Stimulated activated CD8-positive, alpha-beta memory T cell treated with anti-CD3 and anti-CD28 coated beads, Interleukin-4, amount 100 ng/mL, for 48 hours (primary cell): ENCODE measurements around the gene MICAL3.

Experiments
- DNase-seq: peaks from one replicate; pipeline ENCODE4 v3.0.0-alpha.2; 2020

Gene MICAL3

DNA sequence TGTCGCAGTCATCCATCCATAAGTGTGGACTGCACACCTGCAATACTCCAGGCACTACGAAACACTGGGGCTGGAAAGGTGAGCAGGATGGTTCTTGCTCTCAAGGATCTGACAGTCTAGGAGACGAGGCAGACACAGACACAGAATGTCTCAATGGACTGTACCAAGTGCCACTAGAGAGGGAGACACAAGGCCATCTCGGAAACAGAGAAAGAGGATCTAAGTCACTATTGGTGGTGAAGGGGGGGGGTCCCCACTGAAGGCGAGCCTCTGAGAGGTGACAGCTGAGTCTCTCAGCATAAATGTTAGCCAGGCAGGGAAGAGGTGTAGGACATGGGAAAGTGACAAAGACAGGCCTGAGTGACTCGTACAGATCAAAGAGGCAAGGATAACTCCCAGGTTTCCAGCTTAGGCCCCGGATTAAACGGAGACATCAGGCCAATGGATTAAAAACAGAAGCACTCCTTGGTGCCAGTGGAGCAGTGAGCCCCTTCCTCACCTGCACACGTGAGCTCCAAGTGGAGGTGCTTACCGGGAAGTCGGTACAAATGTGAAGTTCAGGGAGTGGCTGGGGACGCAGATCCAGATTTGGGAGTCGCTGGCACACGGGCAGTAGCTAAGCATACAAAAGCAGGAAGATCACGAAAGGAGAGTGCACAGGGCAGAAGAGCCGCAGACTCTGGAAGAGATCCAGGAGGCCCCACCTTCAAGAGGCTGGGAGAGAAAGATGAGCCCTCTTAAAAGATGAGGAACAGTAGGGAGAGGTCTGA lies 117.2 kb downstream of the MICAL3 start:
- no peak for DNase-seq

DNA sequence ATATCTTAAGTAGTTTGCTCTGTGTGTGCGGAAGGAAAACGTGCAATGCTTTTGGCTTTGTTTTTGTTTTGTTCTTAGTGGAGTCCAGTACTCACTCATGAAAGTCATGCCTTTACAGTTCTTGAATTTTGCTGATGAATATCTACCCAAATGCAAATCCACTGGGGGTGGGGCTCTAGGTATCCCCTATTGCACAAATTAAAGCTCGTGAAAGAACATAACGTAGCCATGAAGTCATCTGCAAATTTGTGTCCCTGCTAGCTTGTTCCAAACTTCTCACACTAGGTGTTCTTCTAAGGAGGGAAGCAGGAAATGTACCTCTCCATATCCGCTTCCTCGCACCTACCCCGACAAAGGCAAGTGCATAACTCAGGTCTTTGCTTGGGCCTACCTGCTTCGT lies 118.9 kb downstream of the MICAL3 start:
- DNase-seq: no peak

- DNase-seq: no peak
Observed at GRCh38 chr22:17903564-17904295, 120.6 kb downstream of the MICAL3 start.

- no peak for DNase-seq
Observed at GRCh38 chr22:17902960-17903359, 121.4 kb downstream of the MICAL3 start.

GRCh38 chr22:17898375-17898774 lies 126.0 kb downstream of the MICAL3 start:
- no peak for DNase-seq

DNA sequence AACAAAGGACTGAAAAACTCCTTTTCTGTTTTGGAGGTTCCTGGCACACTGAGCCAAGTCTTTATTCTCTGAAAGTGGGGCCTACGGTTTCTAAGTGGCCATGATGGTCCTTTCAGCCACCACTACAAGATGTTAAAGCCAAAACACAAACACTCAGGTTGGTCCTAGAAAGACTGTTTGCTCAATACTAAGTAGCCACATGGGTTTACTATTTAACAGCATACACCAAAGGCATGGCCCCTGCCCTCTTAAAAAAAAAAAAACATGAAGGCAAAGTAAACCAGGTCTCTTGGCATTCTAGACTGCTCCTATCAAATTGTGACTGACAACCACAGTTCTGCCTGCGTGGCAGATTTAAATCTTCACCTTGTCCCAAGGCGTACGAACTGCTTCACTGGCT lies 126.5 kb downstream of the MICAL3 start:
- DNase-seq: no peak

- DNase-seq: no peak
Observed at GRCh38 chr22:17897426-17897825, 126.9 kb downstream of the MICAL3 start.

DNA sequence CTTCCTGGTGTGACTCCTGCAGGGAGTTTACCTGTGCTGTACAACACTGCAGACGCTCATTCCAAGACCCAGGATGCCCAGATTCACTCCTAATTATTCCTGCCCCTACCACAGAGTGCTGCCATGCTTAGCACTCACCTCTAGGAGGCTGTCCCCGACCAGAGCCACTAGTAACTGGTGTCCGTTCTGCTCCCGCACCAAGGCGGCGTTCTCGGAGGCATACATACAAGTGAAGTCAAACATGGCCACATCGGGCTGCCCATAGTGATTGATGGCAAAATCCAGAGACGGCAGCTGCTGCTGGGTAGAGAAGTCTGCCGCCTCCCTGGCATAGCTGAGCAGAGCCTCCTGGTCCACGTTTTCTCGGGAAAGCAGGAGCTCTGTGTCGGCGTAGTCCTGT lies 127.8 kb downstream of the MICAL3 start:
- no peak for DNase-seq

DNA sequence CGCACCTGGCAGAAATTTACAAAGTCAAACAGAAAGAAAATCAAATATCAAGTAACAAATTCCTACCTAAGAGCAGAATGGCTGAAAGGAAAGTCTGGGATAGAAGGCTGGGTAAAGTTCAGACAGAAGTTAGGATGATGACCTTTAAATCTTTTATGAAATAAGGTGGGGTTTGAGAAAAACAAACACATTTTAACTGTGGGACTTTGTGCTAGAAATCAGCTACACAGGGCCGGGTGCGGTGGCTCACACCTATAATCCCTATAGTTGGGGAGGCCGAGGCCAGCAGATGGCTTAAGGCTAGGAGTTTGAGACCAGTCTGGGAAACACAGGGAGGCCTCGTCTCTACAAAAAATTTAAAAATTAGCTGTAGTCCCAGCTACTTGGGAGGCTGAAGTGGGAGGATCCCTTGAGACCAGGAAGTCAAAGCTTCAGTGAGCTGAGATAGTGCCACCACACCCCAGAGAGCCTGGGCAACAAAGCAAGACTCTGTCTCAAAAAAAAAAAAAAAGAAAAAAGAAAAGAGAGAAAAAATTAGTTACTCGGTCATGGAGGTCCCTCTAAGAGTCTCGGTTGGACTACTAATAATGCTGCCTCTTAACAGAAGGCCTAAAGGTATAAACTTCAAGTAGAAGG lies 130.3 kb downstream of the MICAL3 start:
- no peak for DNase-seq

GRCh38 chr22:17892376-17892775 lies 132.0 kb downstream of the MICAL3 start:
- no peak for DNase-seq

DNA sequence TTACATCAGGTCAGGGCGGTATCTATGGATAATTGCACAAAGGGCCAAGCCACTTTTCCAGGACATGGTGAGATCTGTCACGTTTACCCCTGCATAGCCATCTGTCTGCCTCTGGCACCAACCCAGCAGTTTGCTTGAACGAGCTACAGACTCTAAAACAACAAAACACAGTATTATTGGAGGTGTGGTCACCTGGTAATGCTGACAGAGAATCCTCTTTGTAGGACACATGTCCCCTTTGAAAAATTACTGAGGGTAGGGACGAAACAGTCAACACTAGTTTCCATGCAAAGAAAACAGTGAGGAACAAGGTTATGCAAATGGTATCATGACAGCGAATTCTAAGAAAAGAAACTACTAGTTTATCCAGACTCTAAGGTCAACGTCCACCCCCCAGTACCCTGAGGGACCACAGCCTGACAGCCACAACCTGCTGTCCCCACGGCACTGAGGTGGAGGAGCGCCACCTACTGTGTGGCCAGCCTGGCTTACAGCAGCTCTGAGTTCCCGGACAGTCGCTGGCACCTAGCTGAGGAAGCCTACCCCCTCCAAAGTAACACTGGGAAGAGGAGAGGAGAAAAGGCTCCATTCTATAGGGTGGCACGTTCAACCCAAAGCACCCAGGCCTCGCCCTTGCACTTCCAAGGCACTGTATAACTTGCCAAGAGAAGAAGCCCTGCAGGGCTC lies 132.7 kb downstream of the MICAL3 start:
- no peak for DNase-seq

GRCh38 chr22:17890892-17891291 lies 133.5 kb downstream of the MICAL3 start:
- no peak for DNase-seq

GRCh38 chr22:17890245-17890671 lies 134.1 kb downstream of the MICAL3 start:
- DNase-seq: no peak

DNA sequence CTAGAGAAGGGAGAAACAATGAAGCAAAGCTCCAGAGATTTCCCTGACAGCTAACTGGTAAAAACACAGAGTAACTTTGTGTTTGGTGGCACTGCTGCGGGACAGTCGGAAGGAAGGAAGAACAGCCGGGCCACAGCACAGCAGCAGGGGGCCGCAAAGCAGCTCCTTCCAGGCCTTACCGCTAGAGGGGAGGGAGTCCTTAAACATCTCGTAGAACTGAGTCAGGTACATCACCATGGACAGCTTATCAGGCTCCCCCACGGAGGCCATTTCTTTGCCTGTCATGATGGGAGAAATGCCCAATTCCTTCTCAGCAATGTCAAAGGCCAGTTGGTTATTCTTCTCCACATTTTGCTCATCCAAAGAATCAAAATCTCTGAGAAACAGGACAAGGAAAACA lies 135.5 kb downstream of the MICAL3 start:
- no peak for DNase-seq

GRCh38 chr22:17888439-17888838 lies 135.9 kb downstream of the MICAL3 start:
- no peak for DNase-seq

- no peak for DNase-seq
Observed at GRCh38 chr22:17884893-17885292, 139.5 kb downstream of the MICAL3 start.

GRCh38 chr22:17884084-17884483 lies 140.3 kb downstream of the MICAL3 start:
- no peak for DNase-seq

GRCh38 chr22:17883356-17883755 lies 141.0 kb downstream of the MICAL3 start:
- DNase-seq: no peak

GRCh38 chr22:17882727-17883126 lies 141.6 kb downstream of the MICAL3 start:
- DNase-seq: no peak

DNA sequence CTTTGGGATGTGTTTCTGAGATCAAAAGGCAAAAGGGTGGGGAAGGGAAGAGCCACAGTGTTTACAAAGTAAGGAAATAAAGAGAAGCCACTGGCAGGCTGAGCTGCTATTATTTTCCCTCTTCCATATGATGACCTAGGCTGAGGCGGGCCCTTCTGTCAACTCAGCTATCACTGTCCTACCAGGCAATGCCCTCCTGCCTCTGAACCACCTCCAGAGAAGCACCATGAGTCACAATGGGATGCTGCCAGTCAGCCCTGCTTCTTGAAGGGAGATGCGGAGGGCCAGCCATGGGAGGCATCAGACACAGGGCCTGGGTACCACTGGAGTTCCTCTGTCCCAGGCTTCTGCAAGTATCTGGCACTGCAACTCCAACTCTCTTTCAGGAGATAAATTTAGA lies 142.2 kb downstream of the MICAL3 start:
- DNase-seq: no peak

DNA sequence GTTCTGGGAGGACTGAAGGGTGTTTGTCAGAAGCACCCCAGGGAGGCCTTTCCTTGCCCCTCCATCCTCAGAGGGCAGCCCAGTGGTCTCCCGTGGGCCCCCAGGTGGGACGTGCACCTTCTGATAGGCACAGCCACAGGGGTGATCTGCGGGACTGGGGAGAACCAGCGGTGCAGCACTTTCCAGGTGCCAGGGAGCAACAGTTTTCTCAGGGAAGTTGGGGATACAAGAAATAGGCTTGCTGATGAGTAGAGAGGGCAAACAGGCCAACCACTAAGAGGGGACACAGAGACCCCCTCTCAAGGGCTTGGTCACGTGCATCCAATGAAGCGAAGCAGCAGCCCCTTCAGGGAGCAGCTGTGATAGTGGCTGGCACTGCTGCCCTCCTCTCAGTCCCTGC lies 143.0 kb downstream of the MICAL3 start:
- DNase-seq: no peak

- DNase-seq: no peak
Observed at GRCh38 chr22:17880468-17880867, 143.9 kb downstream of the MICAL3 start.

DNA sequence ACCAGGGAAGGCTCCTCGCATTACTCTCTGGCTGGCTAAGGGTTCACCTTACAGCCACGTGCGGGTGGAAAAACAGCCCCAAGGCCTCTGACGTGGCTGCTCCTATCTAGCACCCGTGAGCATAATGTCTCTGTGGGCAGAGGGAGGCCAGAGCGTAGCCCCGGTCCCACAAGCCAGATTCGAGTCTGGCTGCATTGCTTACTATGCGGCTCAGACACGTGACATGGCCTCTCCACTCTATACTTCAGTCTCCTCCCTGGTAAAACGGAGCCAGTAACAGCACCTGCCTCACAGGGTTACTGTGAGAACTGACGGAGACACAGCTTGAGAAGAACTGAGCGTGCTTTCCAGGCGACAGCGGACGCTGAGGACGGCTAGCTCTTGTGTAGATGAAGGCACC lies 144.3 kb downstream of the MICAL3 start:
- DNase-seq: no peak
